PC-9 (cell line): ENCODE data around the gene ADAMTSL3. TPM values are rescaled to one million over a fixed set of nuclear protein-coding genes. Genes with fewer than 3 reads are reported as not detected.

Experiments
- Bru-seq: library from RNA; stranded (reverse); fragments of 400-500 nt; gene quantifications from one replicate; lab custom pipeline; 2021; lab: Mats Ljungman, UMichigan
- BruChase-seq, 2 experiments: library from RNA; stranded (reverse); fragments of 400-500 nt; gene quantifications; one replicate each; lab custom pipeline; 2021; lab: Mats Ljungman, UMichigan
- BruUV-seq: library from RNA; stranded (reverse); fragments of 400-500 nt; replicated peaks from 2 replicates; lab custom pipeline; 2021; lab: Mats Ljungman, UMichigan
- CTCF ChIA-PET: fragments of 300-600 bp; sonication (Branson Sonifier 250); formaldehyde crosslinking; loops from one replicate; lab custom pipeline; 2022; ENCODE audit warnings: antibody characterized with exemption; lab: Charles Lee
- POLR2A ChIA-PET: fragments of 300-600 bp; sonication (Branson Sonifier 250); formaldehyde crosslinking; loops from one replicate; lab custom pipeline; 2022; ENCODE audit warnings: antibody characterized with exemption; ENCODE audit not compliant: unreplicated experiment; lab: Charles Lee
- DNase-seq, 2 experiments: peaks; one replicate each; pipeline versions ENCODE4 v3.0.0 to v3.0.0-alpha.2; 2015 to 2022; ENCODE audit warnings: mixed read lengths in 1 of 2
- H2AFZ ChIP-seq: fragments of 200-600 bp; sonication (generic); 2 replicates; pipeline ENCODE4 v1.8.1; 2017; ENCODE audit warnings: antibody characterized with exemption
- H3F3A ChIP-seq: fragments of 200-600 bp; sonication (generic); 2 replicates; pipeline ENCODE4 v1.8.1; 2017; ENCODE audit warnings: antibody characterized with exemption, mild to moderate bottlenecking, low read depth; ENCODE audit not compliant: insufficient read depth
- H3K27ac ChIP-seq: fragments of 200-600 bp; sonication (generic); 2 replicates; pipeline ENCODE4 v1.6.1; 2016; ENCODE audit warnings: mixed run types
- H3K27me3 ChIP-seq: fragments of 200-600 bp; sonication (generic); 2 replicates; pipeline ENCODE4 v1.6.1; 2016; ENCODE audit warnings: low read depth, mixed run types; ENCODE audit not compliant: insufficient read depth
- H3K36me3 ChIP-seq: fragments of 200-600 bp; sonication (generic); 2 replicates; pipeline ENCODE4 v1.6.1; 2016; ENCODE audit warnings: low read depth, mixed run types
- H3K4me1 ChIP-seq: fragments of 200-600 bp; sonication (generic); replicated peaks from 2 replicates; pipeline ENCODE4 v1.6.1; 2016; ENCODE audit warnings: mixed run types; ENCODE audit not compliant: insufficient read depth
- H3K4me2 ChIP-seq: fragments of 200-600 bp; sonication (generic); 2 replicates; pipeline ENCODE4 v1.6.1; 2017; ENCODE audit warnings: mixed run types
- H3K4me3 ChIP-seq: fragments of 200-600 bp; sonication (generic); 2 replicates; pipeline ENCODE4 v1.6.1; 2016; ENCODE audit warnings: mixed run types
- H3K79me2 ChIP-seq: fragments of 200-600 bp; sonication (generic); 2 replicates; pipeline ENCODE4 v1.6.1; 2017; ENCODE audit warnings: low read depth, mixed run types
- H3K9me2 ChIP-seq: fragments of 200-600 bp; sonication (generic); 2 replicates; pipeline ENCODE4 v1.8.1; 2017; ENCODE audit warnings: mild to moderate bottlenecking; ENCODE audit not compliant: insufficient read depth
- H3K9me3 ChIP-seq: fragments of 200-600 bp; sonication (generic); 2 replicates; pipeline ENCODE4 v1.8.1; 2016; ENCODE audit warnings: low read depth; ENCODE audit not compliant: insufficient read depth
- H4K20me1 ChIP-seq: fragments of 200-600 bp; sonication (generic); 2 replicates; pipeline ENCODE4 v1.8.1; 2017; ENCODE audit not compliant: insufficient read depth
- EZH2 ChIP-seq: fragments of 200-600 bp; sonication (generic); IDR thresholded peaks from 2 replicates; pipeline ENCODE4 v1.8.0; 2017; ENCODE audit warnings: antibody characterized with exemption, low read depth
- intact Hi-C: fragments of 100-400 bp; cut with micrococcal nuclease; formaldehyde crosslinking; loops from one replicate; pipeline ENCODE4 v1.10.0; 2022; ENCODE audit not compliant: unreplicated experiment
- long read RNA-seq: library from polyadenylated mRNA; stranded (forward); transcript quantifications from one replicate; pipeline ENCODE4 v2.0.0, GENCODE V29; 2022
- total RNA-seq: library from RNA; stranded (reverse); gene quantifications from 2 replicates; pipeline ENCODE4 v1.2.3, GENCODE V29; 2021
- TF ChIP-seq, protein P1 (sequence below): fragments of 200-600 bp; sonication (generic); conservative IDR thresholded peaks from 2 replicates; pipeline ENCODE4 v1.6.1; 2017; ENCODE audit warnings: mixed run types, antibody characterized with exemption, mild to moderate bottlenecking, moderate library complexity

Gene ADAMTSL3, protein sequence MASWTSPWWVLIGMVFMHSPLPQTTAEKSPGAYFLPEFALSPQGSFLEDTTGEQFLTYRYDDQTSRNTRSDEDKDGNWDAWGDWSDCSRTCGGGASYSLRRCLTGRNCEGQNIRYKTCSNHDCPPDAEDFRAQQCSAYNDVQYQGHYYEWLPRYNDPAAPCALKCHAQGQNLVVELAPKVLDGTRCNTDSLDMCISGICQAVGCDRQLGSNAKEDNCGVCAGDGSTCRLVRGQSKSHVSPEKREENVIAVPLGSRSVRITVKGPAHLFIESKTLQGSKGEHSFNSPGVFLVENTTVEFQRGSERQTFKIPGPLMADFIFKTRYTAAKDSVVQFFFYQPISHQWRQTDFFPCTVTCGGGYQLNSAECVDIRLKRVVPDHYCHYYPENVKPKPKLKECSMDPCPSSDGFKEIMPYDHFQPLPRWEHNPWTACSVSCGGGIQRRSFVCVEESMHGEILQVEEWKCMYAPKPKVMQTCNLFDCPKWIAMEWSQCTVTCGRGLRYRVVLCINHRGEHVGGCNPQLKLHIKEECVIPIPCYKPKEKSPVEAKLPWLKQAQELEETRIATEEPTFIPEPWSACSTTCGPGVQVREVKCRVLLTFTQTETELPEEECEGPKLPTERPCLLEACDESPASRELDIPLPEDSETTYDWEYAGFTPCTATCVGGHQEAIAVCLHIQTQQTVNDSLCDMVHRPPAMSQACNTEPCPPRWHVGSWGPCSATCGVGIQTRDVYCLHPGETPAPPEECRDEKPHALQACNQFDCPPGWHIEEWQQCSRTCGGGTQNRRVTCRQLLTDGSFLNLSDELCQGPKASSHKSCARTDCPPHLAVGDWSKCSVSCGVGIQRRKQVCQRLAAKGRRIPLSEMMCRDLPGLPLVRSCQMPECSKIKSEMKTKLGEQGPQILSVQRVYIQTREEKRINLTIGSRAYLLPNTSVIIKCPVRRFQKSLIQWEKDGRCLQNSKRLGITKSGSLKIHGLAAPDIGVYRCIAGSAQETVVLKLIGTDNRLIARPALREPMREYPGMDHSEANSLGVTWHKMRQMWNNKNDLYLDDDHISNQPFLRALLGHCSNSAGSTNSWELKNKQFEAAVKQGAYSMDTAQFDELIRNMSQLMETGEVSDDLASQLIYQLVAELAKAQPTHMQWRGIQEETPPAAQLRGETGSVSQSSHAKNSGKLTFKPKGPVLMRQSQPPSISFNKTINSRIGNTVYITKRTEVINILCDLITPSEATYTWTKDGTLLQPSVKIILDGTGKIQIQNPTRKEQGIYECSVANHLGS (N-terminal part only)
- 3.2 and 5.0 TPM in 2 replicates for total RNA-seq
- percentile 32 among the genes with signal in this experiment for Bru-seq, nascent RNA
- BruChase-seq, experiment 1, labeled RNA remaining after a 2-hour chase: percentile 27 among the genes with signal in this experiment
- BruChase-seq, experiment 2, labeled RNA remaining after a 6-hour chase: percentile 19 among the genes with signal in this experiment
- long read RNA-seq, full-length matches to known transcripts: 1 of 1 reads
- long read RNA-seq, partial matches to known transcripts: 0 of 1 reads
- long read RNA-seq, other reads (novel, unspliced or antisense): 0 of 1 reads

DNA sequence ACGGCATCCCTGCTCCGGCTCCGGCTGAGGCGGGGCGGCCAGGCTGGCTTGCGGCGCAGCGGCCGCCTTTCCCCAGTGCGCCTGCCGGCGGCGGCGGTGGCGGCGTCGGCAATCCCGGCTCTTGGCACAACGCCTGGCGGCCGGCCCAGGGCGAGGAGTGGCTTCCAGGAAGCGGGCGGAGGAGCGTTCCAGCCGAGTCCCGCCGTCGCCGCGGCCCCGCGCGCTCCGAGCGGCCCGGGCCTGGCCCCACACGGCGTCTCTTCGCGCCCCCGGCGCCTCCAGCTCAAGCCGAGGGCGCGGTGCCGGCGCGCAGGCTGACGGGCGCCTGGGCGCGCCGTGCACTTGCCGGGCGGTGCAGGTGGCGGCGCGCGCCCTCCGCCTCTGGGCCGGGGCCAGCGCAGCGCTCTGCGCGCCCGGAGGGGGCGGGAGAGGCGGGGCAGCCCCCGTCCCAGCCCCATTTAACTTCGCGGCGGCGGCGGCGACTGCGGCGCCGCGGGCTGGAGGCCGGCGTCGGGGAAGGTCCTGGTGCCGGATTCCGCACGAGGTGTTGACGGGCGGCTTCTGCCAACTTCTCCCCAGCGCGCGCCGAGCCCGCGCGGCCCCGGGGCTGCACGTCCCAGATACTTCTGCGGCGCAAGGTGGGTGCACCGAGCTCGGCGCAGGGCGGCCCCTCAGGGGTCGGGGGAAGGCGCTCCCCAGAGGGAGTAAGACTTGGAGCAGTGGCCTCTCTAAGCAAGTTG is at the start of gene ADAMTSL3:
ADAMTSL3 (plus strand) TSS at position 485 of the 740 bp plus-strand sequence. CDS start 1,639 bp downstream, outside the sequence.
- ChIA-PET POLR2A (no interaction called here), CTCF (no interaction called here)
- Histone ChIP-seq H3F3A (no peaks in the 10 kb centered on the region), H3K4me3 (no peak within 1 kb of the TSS), H3K36me3 (no peaks in the 10 kb centered on the region), H3K27me3 (no peaks in the 10 kb centered on the region), H3K9me3 (no peaks in the 10 kb centered on the region), H4K20me1 (no peaks in the 10 kb centered on the region), H2AFZ (no peak within 1 kb of the TSS), H3K4me1 (no peaks in the 10 kb centered on the region), H3K9me2 (no peaks in the 10 kb centered on the region), H3K79me2 (no peaks in the 10 kb centered on the region), H3K4me2 (no peak within 1 kb of the TSS), H3K27ac (no peak within 1 kb of the TSS)
- DNase-seq: peak in 1 of 2 experiments; percentile 61
- no peak for TF ChIP-seq EZH2
- TF ChIP-seq, protein P1, sequence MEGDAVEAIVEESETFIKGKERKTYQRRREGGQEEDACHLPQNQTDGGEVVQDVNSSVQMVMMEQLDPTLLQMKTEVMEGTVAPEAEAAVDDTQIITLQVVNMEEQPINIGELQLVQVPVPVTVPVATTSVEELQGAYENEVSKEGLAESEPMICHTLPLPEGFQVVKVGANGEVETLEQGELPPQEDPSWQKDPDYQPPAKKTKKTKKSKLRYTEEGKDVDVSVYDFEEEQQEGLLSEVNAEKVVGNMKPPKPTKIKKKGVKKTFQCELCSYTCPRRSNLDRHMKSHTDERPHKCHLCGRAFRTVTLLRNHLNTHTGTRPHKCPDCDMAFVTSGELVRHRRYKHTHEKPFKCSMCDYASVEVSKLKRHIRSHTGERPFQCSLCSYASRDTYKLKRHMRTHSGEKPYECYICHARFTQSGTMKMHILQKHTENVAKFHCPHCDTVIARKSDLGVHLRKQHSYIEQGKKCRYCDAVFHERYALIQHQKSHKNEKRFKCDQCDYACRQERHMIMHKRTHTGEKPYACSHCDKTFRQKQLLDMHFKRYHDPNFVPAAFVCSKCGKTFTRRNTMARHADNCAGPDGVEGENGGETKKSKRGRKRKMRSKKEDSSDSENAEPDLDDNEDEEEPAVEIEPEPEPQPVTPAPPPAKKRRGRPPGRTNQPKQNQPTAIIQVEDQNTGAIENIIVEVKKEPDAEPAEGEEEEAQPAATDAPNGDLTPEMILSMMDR: no peak
- intact Hi-C loops: loop anchor here (10.0 kb wide), 1 partner anchor 91 kb away; no protein-coding TSS in a partner anchor
- BruUV-seq: no TSS peak

DNA sequence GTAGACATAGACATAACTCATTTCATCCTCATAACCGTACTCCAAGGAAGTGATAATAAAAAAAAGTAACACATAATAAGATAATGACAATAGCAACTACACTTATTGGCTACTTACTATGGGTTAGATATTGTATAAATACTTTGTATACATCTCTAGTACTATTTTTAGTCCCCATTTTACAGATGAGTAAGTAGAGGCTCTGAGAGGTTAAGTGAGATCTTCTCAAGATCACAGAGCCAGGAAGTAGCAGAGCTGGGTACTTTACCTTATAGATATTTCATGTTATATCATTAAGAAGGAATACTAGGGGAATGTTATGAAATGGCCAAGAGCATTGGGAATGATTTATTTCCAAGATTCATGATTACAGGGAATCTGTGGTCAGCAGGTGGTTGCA is 49.4 kb upstream of the ADAMTSL3 start:
- Histone ChIP-seq H3K27me3 (no peaks in the 10 kb centered on the region), H3K4me1 (no peaks in the 10 kb centered on the region), H3K9me3 (no peaks in the 10 kb centered on the region), H3K36me3 (no peaks in the 10 kb centered on the region), H3K79me2 (no peaks in the 10 kb centered on the region), H3K4me3 (no peak overlapping the region), H3K27ac (no peak overlapping the region), H3K4me2 (no peak overlapping the region), H3F3A (no peaks in the 10 kb centered on the region), H4K20me1 (no peaks in the 10 kb centered on the region), H2AFZ (no peak overlapping the region), H3K9me2 (no peaks in the 10 kb centered on the region)
- BruUV-seq: no TSS peak
- ChIA-PET CTCF (no interaction called here), POLR2A (no interaction called here)
- DNase-seq: no peak
- intact Hi-C loops: no loop called here
- TF ChIP-seq, protein P1: no peak
- no peak for TF ChIP-seq EZH2
